ENCODE results near the gene PXT1.
A peak's percentile ranks its signal among the peaks of the same experiment; 100 is the strongest.
"Not testable (repeated sequence)": the region's sequence is repeated elsewhere in the genome, so short reads cannot be mapped to it uniquely, and the experiment has no call there.

The PXT1 gene

GRCh38 chr6:36442671-36443470, at the start of gene PXT1, which contains the start of gene KCTD20:
Gene PXT1 (minus strand): TSS chr6:36442854. CDS start chr6:36426082, 16,772 bp downstream.
Gene KCTD20 (plus strand): TSS chr6:36443000. CDS start chr6:36470098, 27,098 bp downstream.
- H3K36me3 Mint-ChIP-seq: peaks cover 2 to 9% of the 10 kb centered on the region in 2 donors
- H3K4me3 Mint-ChIP-seq: peak within 1 kb of the TSS; percentile 92 to 96
- ATAC-seq (replicated peaks): peak; percentile 91 to 96
- no peaks in the 10 kb centered on the region for H3K9me3 Mint-ChIP-seq
- H3K4me1 Mint-ChIP-seq: peaks cover 17 to 30% of the 10 kb centered on the region in 2 donors
- H3K27ac Mint-ChIP-seq: peak within 1 kb of the TSS; percentile 98
- H3K27me3 Mint-ChIP-seq: no peaks in the 10 kb centered on the region
- DNase-seq: peak; percentile 86

GRCh38 chr6:36492092-36492491, 49.4 kb upstream of the PXT1 start:
- no peaks in the 10 kb centered on the region for H3K9me3 Mint-ChIP-seq
- H3K4me1 Mint-ChIP-seq: no peaks in the 10 kb centered on the region
- H3K36me3 Mint-ChIP-seq: peaks cover 24 to 52% of the 10 kb centered on the region in 2 donors
- DNase-seq (no peak), ATAC-seq (replicated peaks) (no peak)
- H3K27ac Mint-ChIP-seq: peak overlapping the region; percentile 65
- no peaks in the 10 kb centered on the region for H3K27me3 Mint-ChIP-seq
- H3K4me3 Mint-ChIP-seq: no peak overlapping the region

GRCh38 chr6:36491378-36491965, 48.8 kb upstream of the PXT1 start:
- H3K27ac Mint-ChIP-seq: peak overlapping the region; percentile 65

GRCh38 chr6:36489426-36489825, 46.8 kb upstream of the PXT1 start:
- Mint-ChIP-seq H3K4me3 (no peak overlapping the region), H3K27ac (peak overlapping the region; percentile 25), H3K4me1 (no peaks in the 10 kb centered on the region), H3K36me3 (peaks cover 39 to 53% of the 10 kb centered on the region in 2 donors), H3K27me3 (no peaks in the 10 kb centered on the region), H3K9me3 (no peaks in the 10 kb centered on the region)
- DNase-seq: no peak
- no peak for ATAC-seq (replicated peaks)

More at GRCh38 chr6:36491378-36491965, 48.8 kb upstream of the PXT1 start:
- ATAC-seq (replicated peaks) (no peak), DNase-seq (no peak)
- Mint-ChIP-seq H3K4me3 (peak overlapping the region in 1 of 2 donors; percentile 4), H3K27me3 (no peaks in the 10 kb centered on the region), H3K4me1 (no peaks in the 10 kb centered on the region), H3K36me3 (peaks cover 28 to 53% of the 10 kb centered on the region in 2 donors), H3K9me3 (no peaks in the 10 kb centered on the region)

GRCh38 chr6:36488221-36488620, 45.6 kb upstream of the PXT1 start:
- H3K9me3 Mint-ChIP-seq: no peaks in the 10 kb centered on the region
- ATAC-seq (replicated peaks): no peak
- H3K36me3 Mint-ChIP-seq: peaks cover 37 to 44% of the 10 kb centered on the region in 2 donors
- no peaks in the 10 kb centered on the region for H3K4me1 Mint-ChIP-seq
- H3K4me3 Mint-ChIP-seq: no peak overlapping the region
- no peaks in the 10 kb centered on the region for H3K27me3 Mint-ChIP-seq
- no peak overlapping the region for H3K27ac Mint-ChIP-seq
- DNase-seq: no peak

GRCh38 chr6:36487698-36488097, 45.0 kb upstream of the PXT1 start:
- DNase-seq (no peak), ATAC-seq (replicated peaks) (no peak)
- no peaks in the 10 kb centered on the region for H3K27me3 Mint-ChIP-seq
- H3K4me1 Mint-ChIP-seq: no peaks in the 10 kb centered on the region
- H3K4me3 Mint-ChIP-seq: no peak overlapping the region
- H3K27ac Mint-ChIP-seq: no peak overlapping the region
- no peaks in the 10 kb centered on the region for H3K9me3 Mint-ChIP-seq
- H3K36me3 Mint-ChIP-seq: peaks cover 37 to 43% of the 10 kb centered on the region in 2 donors

- Mint-ChIP-seq H3K4me1 (no peaks in the 10 kb centered on the region), H3K27ac (no peak overlapping the region), H3K27me3 (no peaks in the 10 kb centered on the region), H3K36me3 (peaks cover 33 to 44% of the 10 kb centered on the region in 2 donors), H3K4me3 (no peak overlapping the region), H3K9me3 (no peaks in the 10 kb centered on the region)
- DNase-seq (no peak), ATAC-seq (replicated peaks) (no peak)
Observed at GRCh38 chr6:36484736-36485135, 42.1 kb upstream of the PXT1 start.

- H3K36me3 Mint-ChIP-seq: peaks cover 37 to 50% of the 10 kb centered on the region in 2 donors
- not testable (repeated sequence) for H3K9me3 Mint-ChIP-seq; ATAC-seq (replicated peaks); H3K4me3 Mint-ChIP-seq; H3K4me1 Mint-ChIP-seq; H3K27ac Mint-ChIP-seq; DNase-seq; H3K27me3 Mint-ChIP-seq
Observed at GRCh38 chr6:36483326-36483725, 40.7 kb upstream of the PXT1 start.

GRCh38 chr6:36479256-36479655, 36.6 kb upstream of the PXT1 start:
- DNase-seq (no peak), ATAC-seq (replicated peaks) (no peak)
- Mint-ChIP-seq H3K4me1 (peaks cover 0 to 4% of the 10 kb centered on the region in 2 donors), H3K36me3 (peaks cover 31 to 45% of the 10 kb centered on the region in 2 donors), H3K27me3 (no peaks in the 10 kb centered on the region), H3K4me3 (no peak overlapping the region), H3K27ac (no peak overlapping the region), H3K9me3 (no peaks in the 10 kb centered on the region)

- H3K9me3 Mint-ChIP-seq: no peaks in the 10 kb centered on the region
- no peak for ATAC-seq (replicated peaks)
- no peak for DNase-seq
- H3K27me3 Mint-ChIP-seq: no peaks in the 10 kb centered on the region
- peaks cover 25 to 45% of the 10 kb centered on the region in 2 donors for H3K36me3 Mint-ChIP-seq
- no peak overlapping the region for H3K4me3 Mint-ChIP-seq
- H3K4me1 Mint-ChIP-seq: peaks cover 0 to 4% of the 10 kb centered on the region in 2 donors
- peak overlapping the region; percentile 59 for H3K27ac Mint-ChIP-seq
Observed at GRCh38 chr6:36478051-36478526, 35.4 kb upstream of the PXT1 start.

- ATAC-seq (replicated peaks) (no peak), DNase-seq (no peak)
- H3K4me3 Mint-ChIP-seq: no peak overlapping the region
- H3K4me1 Mint-ChIP-seq: peaks cover 6 to 9% of the 10 kb centered on the region in 2 donors
- no peak overlapping the region for H3K27ac Mint-ChIP-seq
- no peaks in the 10 kb centered on the region for H3K9me3 Mint-ChIP-seq
- peaks cover 25 to 26% of the 10 kb centered on the region in 2 donors for H3K36me3 Mint-ChIP-seq
- no peaks in the 10 kb centered on the region for H3K27me3 Mint-ChIP-seq
Observed at GRCh38 chr6:36469946-36470345, 27.3 kb upstream of the PXT1 start.

GRCh38 chr6:36469148-36469661, 26.6 kb upstream of the PXT1 start:
- Mint-ChIP-seq H3K4me3 (no peak overlapping the region), H3K4me1 (peaks cover 10 to 13% of the 10 kb centered on the region in 2 donors), H3K27me3 (no peaks in the 10 kb centered on the region), H3K27ac (peak overlapping the region; percentile 1), H3K9me3 (no peaks in the 10 kb centered on the region), H3K36me3 (peaks cover 20% of the 10 kb centered on the region in 2 donors)
- no peak for ATAC-seq (replicated peaks)
- no peak for DNase-seq

- Mint-ChIP-seq H3K27ac (no peak overlapping the region), H3K9me3 (no peaks in the 10 kb centered on the region)
- ATAC-seq (replicated peaks): no peak
Observed at GRCh38 chr6:36467625-36468024, 25.0 kb upstream of the PXT1 start.

GRCh38 chr6:36464233-36464632, 21.6 kb upstream of the PXT1 start:
- H3K27ac Mint-ChIP-seq: no peak overlapping the region
- H3K9me3 Mint-ChIP-seq: no peaks in the 10 kb centered on the region
- peaks cover 22 to 36% of the 10 kb centered on the region in 2 donors for H3K4me1 Mint-ChIP-seq
- peaks cover 10 to 33% of the 10 kb centered on the region in 2 donors for H3K36me3 Mint-ChIP-seq
- no peaks in the 10 kb centered on the region for H3K27me3 Mint-ChIP-seq
- DNase-seq: no peak
- ATAC-seq (replicated peaks): no peak
- no peak overlapping the region for H3K4me3 Mint-ChIP-seq

More at GRCh38 chr6:36467625-36468024, 25.0 kb upstream of the PXT1 start:
- no peak for DNase-seq
- peaks cover 14 to 20% of the 10 kb centered on the region in 2 donors for H3K4me1 Mint-ChIP-seq
- H3K27me3 Mint-ChIP-seq: no peaks in the 10 kb centered on the region
- H3K36me3 Mint-ChIP-seq: peaks cover 16 to 26% of the 10 kb centered on the region in 2 donors
- H3K4me3 Mint-ChIP-seq: no peak overlapping the region
